ELF-1 (cell line): ENCODE measurements around the gene PARP12.

Source experiments
- DNase-seq: peaks from one replicate; pipeline ENCODE4 v3.0.0-alpha.2; 2016; ENCODE audit warnings: low read depth, low spot score

Gene PARP12

GRCh38 chr7:140035400-140036223, 27.1 kb downstream of the PARP12 start:
- no peak for DNase-seq

- no peak for DNase-seq
Measured at GRCh38 chr7:140034421-140034820, 28.3 kb downstream of the PARP12 start.

- no peak for DNase-seq
Measured at GRCh38 chr7:140033779-140034363, 28.9 kb downstream of the PARP12 start.

GRCh38 chr7:140033036-140033435, 29.7 kb downstream of the PARP12 start:
- DNase-seq: no peak

- DNase-seq: no peak
Measured at GRCh38 chr7:140031364-140031763, 31.4 kb downstream of the PARP12 start.

GRCh38 chr7:140029072-140029471, 33.7 kb downstream of the PARP12 start:
- DNase-seq: no peak

- no peak for DNase-seq
Measured at GRCh38 chr7:140028311-140028710, 34.4 kb downstream of the PARP12 start.

GRCh38 chr7:140027858-140028257, 34.9 kb downstream of the PARP12 start:
- DNase-seq: no peak

- no peak for DNase-seq
Measured at GRCh38 chr7:140026935-140027334, 35.8 kb downstream of the PARP12 start.

GRCh38 chr7:140025814-140026433, 36.8 kb downstream of the PARP12 start:
- no peak for DNase-seq

- DNase-seq: no peak
Measured at GRCh38 chr7:140025241-140025640, 37.5 kb downstream of the PARP12 start.

- DNase-seq: no peak
Measured at GRCh38 chr7:140024585-140024984, 38.2 kb downstream of the PARP12 start.

GRCh38 chr7:140023728-140024127, 39.0 kb downstream of the PARP12 start:
- DNase-seq: no peak

GRCh38 chr7:140022582-140023211, 40.1 kb downstream of the PARP12 start:
- DNase-seq: no peak

- DNase-seq: no peak
Measured at GRCh38 chr7:140021603-140022002, 41.1 kb downstream of the PARP12 start.

- no peak for DNase-seq
Measured at GRCh38 chr7:140019606-140020005, 43.1 kb downstream of the PARP12 start.

- DNase-seq: no peak
Measured at GRCh38 chr7:140019172-140019571, 43.6 kb downstream of the PARP12 start.

GRCh38 chr7:140018125-140019043, 44.4 kb downstream of the PARP12 start:
- DNase-seq: no peak

GRCh38 chr7:140017543-140017942, 45.2 kb downstream of the PARP12 start:
- DNase-seq: no peak

GRCh38 chr7:140017034-140017433, 45.7 kb downstream of the PARP12 start:
- DNase-seq: no peak

GRCh38 chr7:140016540-140016939, 46.2 kb downstream of the PARP12 start:
- DNase-seq: no peak
